ENCODE measurements around the gene KLHL30.

DNA sequence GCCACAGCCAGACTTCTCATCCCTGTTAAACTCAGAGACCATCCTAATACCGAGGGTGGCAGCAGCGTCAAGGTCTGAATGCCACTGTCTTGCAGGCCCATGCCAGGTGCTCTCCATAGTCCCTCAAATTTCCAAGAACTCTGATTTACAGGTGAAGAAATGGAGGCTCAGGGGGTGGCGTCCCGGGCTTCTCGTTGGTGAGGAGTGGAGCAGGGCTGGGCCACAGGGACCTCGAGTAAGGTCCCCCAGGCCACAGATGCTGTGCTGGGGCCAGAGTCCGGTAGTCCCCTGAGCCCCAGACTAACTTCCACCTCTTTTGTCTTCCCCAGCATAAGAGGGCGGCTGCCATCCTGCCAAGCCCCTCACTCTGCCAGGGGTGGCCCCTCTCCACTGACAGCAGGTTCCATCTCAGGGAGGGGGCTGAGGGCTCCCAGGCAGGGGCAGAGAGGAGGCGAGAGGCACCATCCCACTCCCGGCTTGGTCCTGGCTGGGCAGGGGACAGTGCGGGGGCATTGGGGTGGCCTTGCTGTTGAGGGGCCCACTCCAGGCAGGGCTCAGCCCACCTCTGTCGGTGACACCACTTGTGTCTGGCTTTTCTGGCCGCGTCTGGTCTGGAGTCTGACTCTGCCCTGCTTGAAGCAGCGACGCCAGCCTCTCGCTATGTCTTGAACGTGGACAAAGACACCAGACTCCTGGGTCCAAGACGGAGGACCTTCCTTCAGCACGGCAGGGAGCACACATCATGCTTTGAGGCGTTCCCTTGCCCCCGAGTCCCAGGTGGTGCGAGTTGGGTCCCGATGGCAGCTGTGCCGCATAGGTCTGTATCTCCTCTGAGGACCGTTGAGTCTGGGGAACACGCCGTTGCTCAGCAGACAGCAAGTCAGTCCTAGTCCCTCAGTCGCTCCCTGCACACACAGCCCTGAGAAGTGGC is 15.9 kb upstream of the KLHL30 start:
- TF ChIP-seq RAD21 (IDR thresholded peaks at IDR 0.05; ENCODE audit: low read depth) (no peak), CTCF (IDR thresholded peaks at IDR 0.05 in 2 of 3, conservative IDR thresholded peaks at IDR 0.05 in 1 of 3; ENCODE audit: borderline replicate concordance in 1 of 3, insufficient read depth in 1 of 3, low read depth in 2 of 3, low read length in 2 of 3) (no peak)
